Stimulated activated CD4-positive, alpha-beta T cell treated with anti-CD3 and anti-CD28 coated beads, Interleukin-1b, Interleukin-23, amount 100 ng/mL, for 1 hour (primary cell): Measurements from ENCODE around the gene MAGEL2.
"Not testable (repeated sequence)": the region's sequence is repeated elsewhere in the genome, so short reads cannot be mapped to it uniquely, and the experiment has no call there.

Experiments
- DNase-seq, 2 donors: peaks; one replicate each; pipeline ENCODE4 v3.0.0-alpha.2; 2020; ENCODE audit warnings: low read depth in 2 of 2

MAGEL2 gene

DNA sequence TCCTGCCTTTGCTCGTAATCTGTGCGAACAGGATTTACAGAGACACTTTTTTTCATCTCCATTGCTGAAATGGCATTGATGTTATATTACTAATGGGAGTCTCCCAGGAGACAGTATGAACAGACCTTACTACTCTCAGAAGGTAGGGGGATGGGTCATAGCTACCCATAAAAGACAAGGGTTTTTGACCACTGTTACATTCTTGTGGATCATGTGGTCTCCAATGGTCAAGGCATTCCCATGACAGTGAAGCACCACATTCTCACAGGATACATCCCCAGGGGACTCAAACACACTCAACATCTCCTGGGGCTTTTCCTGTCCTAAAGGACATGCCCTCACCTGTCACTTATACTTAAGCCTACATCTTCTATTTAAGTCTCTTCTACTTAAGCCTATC lies 41.4 kb downstream of the MAGEL2 start:
- no peak for DNase-seq

DNA sequence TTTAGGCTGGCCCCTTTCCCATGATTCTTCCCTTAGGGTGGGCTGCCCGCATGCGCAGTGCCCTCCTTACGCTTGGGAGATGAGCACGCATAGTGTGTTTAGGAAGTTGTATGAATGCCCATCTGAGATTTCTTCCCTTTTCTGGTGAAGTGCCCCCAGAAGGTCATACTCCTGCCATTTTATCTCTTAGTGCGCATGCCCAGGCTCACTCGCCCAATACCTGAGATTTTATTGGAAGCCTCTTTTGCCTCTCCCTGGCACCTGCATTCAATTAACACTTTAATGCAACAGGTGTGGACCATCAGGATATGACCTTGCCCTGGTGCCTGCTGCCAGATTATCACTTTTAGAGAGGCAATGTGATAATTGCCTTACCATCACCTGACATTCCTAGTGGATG lies 45.5 kb downstream of the MAGEL2 start:
- DNase-seq = no peak

DNA sequence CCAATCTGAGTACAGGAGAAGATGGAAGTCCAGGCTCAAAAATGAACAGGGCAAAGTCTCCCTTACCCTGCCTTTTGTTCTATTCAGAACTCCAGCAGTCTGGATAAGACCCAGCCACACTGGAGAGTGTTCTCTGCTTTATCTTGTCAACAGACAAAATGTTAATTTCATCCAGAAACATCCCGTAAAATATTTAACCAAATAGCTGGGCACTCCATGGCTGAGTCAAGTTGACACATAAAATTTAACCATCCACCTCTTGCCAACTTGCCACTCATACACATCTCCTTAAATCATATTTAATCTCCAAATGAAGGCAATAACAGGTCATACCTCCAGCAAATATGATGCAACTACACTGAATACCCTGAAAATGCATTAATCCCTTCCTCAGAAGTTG lies 48.6 kb downstream of the MAGEL2 start:
- no peak for DNase-seq

DNA sequence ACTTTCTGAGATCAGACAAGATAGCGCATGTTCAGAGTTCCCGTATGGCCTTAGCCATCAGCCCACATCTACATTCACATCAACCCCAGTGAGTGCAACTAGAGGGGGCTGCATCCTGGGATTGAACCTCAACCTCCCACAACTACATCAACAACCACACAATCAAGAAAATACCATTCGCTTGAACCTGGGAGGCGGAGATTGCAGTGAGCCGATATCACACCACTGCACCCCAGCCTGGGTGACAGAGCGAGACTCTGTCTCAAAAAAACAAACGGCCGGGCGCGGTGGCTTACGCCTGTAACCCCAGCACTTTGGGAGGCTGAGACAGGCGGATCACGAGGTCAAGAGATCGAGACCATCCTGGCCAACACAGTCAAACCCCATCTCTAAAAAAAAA lies 50.4 kb downstream of the MAGEL2 start:
- DNase-seq = not testable (repeated sequence)

DNA sequence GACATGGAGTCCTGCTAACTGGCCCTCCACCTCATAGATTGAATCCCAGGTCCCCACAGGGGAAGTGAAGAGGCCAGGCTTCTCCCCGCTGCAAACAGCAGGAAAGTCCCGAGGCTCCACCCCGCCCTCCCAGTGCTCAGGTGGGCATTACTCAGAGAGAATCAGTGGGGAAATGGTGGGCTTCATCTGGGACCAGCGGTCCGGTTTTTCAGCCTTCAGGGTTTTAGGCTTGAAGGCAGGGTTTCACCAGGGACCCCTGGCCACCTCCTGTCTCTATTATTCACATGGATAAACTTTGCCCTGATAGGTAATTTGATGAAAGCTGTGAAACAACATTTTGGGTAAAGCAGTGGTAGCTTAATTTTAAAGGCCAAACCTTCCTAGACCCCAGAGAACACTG lies 50.9 kb downstream of the MAGEL2 start:
- no peak for DNase-seq

DNA sequence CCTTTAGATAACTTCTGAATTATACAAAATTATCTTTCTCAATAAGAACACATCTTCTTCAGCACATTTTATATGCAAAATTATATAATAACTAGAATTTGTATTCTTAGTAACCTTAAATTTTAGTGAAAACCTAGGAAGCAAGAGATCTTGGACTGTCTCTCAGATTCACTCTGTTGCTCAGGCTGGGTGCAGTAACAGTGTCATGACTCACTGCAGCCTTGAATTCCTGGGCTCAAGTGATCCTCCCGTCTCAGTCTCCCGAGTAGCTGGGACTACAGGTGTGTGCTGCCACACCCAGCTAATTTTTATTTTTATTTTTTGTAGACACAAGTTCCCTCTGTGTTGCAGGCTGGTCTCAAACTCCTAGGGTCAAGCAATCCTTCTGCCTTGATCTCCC lies 52.3 kb downstream of the MAGEL2 start:
- no peak for DNase-seq

DNA sequence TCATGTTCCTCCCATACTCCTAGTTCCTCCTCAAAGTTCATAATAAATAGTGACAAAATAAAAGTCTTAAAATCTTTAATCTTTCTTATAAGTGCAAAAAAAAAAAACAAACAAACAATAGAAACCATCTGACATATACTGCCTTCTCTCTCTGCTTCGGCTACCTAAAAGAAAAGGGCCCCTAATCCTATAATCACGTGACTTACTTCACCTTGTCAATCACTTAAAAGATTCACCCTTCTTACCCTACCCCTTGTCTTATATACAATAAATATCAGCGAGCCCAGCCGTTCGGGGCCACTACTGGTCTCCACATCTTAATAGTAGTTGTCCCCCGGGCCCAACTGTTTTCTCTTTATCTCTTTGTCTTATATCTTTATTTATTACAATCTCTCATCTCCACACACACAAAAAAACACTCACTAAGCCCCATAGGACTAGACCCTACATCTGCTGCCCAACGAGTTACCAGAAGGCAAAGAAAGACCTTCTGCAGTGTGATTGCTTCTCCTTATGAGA lies 53.4 kb downstream of the MAGEL2 start:
- DNase-seq = no peak
